Neural cell (in vitro differentiated cells): ENCODE measurements around the gene SGF29. TPM values are rescaled to one million over a fixed set of nuclear protein-coding genes. Genes with fewer than 3 reads are reported as not detected.

ENCODE experiments used
- H2AFZ ChIP-seq: fragments of 200-600, 300-800 bp; sonication (generic), shearing (Covaris generic); 2 replicates; pipeline ENCODE4 v1.6.0; 2014; ENCODE audit warnings: low read depth, mild to moderate bottlenecking, antibody characterized with exemption, low read length, moderate library complexity
- H3F3A ChIP-seq: fragments of 200-600 bp; shearing (Covaris generic); 2 replicates; pipeline ENCODE4 v1.6.1; 2016; ENCODE audit warnings: mild to moderate bottlenecking, moderate library complexity, mixed read lengths, antibody characterized with exemption, low read length; ENCODE audit not compliant: insufficient read depth, poor library complexity, severe bottlenecking
- H3K27ac ChIP-seq: fragments of 200-600, 300-800 bp; sonication (generic), shearing (Covaris generic); 2 replicates; pipeline ENCODE4 v1.5.1; 2014; ENCODE audit warnings: mild to moderate bottlenecking, low read length, moderate library complexity
- H3K27me3 ChIP-seq: fragments of 300-800, 200-600 bp; sonication (generic), shearing (Covaris generic); 2 replicates; pipeline ENCODE4 v1.6.0; 2014; ENCODE audit warnings: mild to moderate bottlenecking, low read depth, low read length, moderate library complexity; ENCODE audit not compliant: insufficient read depth
- H3K36me3 ChIP-seq: fragments of 300-800, 200-600 bp; sonication (generic), shearing (Covaris generic); 2 replicates; pipeline ENCODE4 v1.5.1; 2014; ENCODE audit warnings: mild to moderate bottlenecking, antibody characterized with exemption, low read length, moderate library complexity; ENCODE audit not compliant: insufficient read depth
- H3K4me2 ChIP-seq: fragments of 300-800, 200-600 bp; sonication (generic), shearing (Covaris generic); 2 replicates; pipeline ENCODE4 v1.6.0; 2014; ENCODE audit warnings: mild to moderate bottlenecking, low read length
- H3K4me3 ChIP-seq: fragments of 300-800, 200-600 bp; sonication (generic), shearing (Covaris generic); 2 replicates; pipeline ENCODE4 v1.5.1; 2014; ENCODE audit warnings: mild to moderate bottlenecking, low read length, moderate library complexity
- H3K79me2 ChIP-seq: fragments of 200-600 bp; shearing (Covaris generic); replicated peaks from 2 replicates; pipeline ENCODE4 v1.6.0; 2014; ENCODE audit warnings: mild to moderate bottlenecking, low read length, moderate library complexity; ENCODE audit not compliant: insufficient read depth
- H3K9ac ChIP-seq: fragments of 300-800, 200-600 bp; sonication (generic), shearing (Covaris generic); 2 replicates; pipeline ENCODE4 v1.6.1; 2016; ENCODE audit warnings: mild to moderate bottlenecking, low read length, mixed read lengths
- H3K9me2 ChIP-seq: fragments of 200-600 bp; shearing (Covaris generic); 2 replicates; pipeline ENCODE4 v1.6.1; 2016; ENCODE audit warnings: mild to moderate bottlenecking, low read length, mixed read lengths; ENCODE audit not compliant: insufficient read depth
- H3K9me3 ChIP-seq: fragments of 200-600, 300-800 bp; sonication (generic), shearing (Covaris generic); 2 replicates; pipeline ENCODE4 v1.6.1; 2016; ENCODE audit warnings: mild to moderate bottlenecking, mixed run types, low read length, moderate library complexity, mixed read lengths
- H4K20me1 ChIP-seq: fragments of 200-600 bp; shearing (Covaris generic); 2 replicates; pipeline ENCODE4 v1.6.1; 2016; ENCODE audit warnings: mild to moderate bottlenecking, mixed run types; ENCODE audit not compliant: insufficient read depth
- EP300 ChIP-seq: fragments of 450-650 bp; conservative IDR thresholded peaks from 2 replicates; pipeline ENCODE4 v1.6.1; 2014; ENCODE audit warnings: antibody characterized with exemption, mild to moderate bottlenecking, moderate library complexity; ENCODE audit not compliant: poor library complexity, severe bottlenecking
- EZH2 ChIP-seq: fragments of 200-600, 300-800 bp; shearing (Covaris generic), sonication (generic); IDR thresholded peaks from 2 replicates; pipeline ENCODE4 v1.6.1; 2014; ENCODE audit warnings: antibody characterized with exemption, low read length, borderline replicate concordance, mild to moderate bottlenecking; ENCODE audit not compliant: insufficient read depth, poor library complexity, severe bottlenecking
- MXI1 ChIP-seq: fragments of 450-650 bp; conservative IDR thresholded peaks from 2 replicates; pipeline ENCODE4 v1.6.1; 2014; ENCODE audit warnings: antibody characterized with exemption, mild to moderate bottlenecking; ENCODE audit not compliant: poor library complexity, severe bottlenecking
- POLR2AphosphoS5 ChIP-seq: IDR thresholded peaks from 2 replicates; pipeline ENCODE4 v1.6.1; 2012
- RAD21 ChIP-seq: fragments of 450-650 bp; conservative IDR thresholded peaks from 2 replicates; pipeline ENCODE4 v1.6.1; 2014; ENCODE audit warnings: antibody characterized with exemption, mild to moderate bottlenecking, moderate library complexity
- SMC3 ChIP-seq: fragments of 450-650 bp; conservative IDR thresholded peaks from 2 replicates; pipeline ENCODE4 v1.6.1; 2014; ENCODE audit warnings: antibody characterized with exemption, mild to moderate bottlenecking, moderate library complexity; ENCODE audit not compliant: poor library complexity
- TAF1 ChIP-seq: IDR thresholded peaks from 2 replicates; pipeline ENCODE4 v1.6.1; 2012; ENCODE audit warnings: low read depth
- polyA plus RNA-seq: library from polyadenylated mRNA; depleted of rRNA; stranded (reverse); fragments of >200 nt; gene quantifications from 2 replicates; pipeline ENCODE4 v1.2.3, GENCODE V29; 2014
- TF ChIP-seq, protein P1 (sequence below): IDR thresholded peaks from 2 replicates; pipeline ENCODE4 v1.6.1; 2012; ENCODE audit warnings: borderline replicate concordance
- TF ChIP-seq, protein P2 (sequence below): fragments of 450-650 bp; IDR thresholded peaks from 2 replicates; pipeline ENCODE4 v1.5.1; 2014; ENCODE audit warnings: antibody characterized with exemption, mild to moderate bottlenecking, moderate library complexity; ENCODE audit not compliant: poor library complexity, severe bottlenecking

The SGF29 gene
- polyA plus RNA-seq, 1 donor from 2014 or later, result 32.8 TPM

DNA sequence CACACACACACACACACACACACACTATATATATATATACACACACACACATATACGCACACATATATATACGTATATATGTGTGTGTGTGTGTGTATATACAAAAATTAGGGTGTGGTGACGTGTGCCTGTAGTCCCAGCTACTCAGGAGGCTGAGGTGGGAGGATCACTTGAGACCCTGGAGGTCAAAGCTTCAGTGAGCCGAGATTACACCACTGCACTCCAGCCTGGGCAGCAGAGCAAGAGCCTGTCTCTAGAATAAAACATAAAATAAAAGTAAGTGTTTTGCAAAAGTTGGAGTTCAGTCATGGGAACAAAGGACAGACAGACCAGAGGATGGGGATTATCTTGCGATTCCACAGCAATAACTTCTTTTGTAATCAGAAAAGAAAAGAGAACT is 25.7 kb upstream of the SGF29 start:
- no peak overlapping the region for H2AFZ ChIP-seq
- H3K4me3 ChIP-seq, result no peak overlapping the region
- no peaks in the 10 kb centered on the region for H3K27me3 ChIP-seq
- H3K9ac ChIP-seq, result no peak overlapping the region
- H3F3A ChIP-seq, result no peaks in the 10 kb centered on the region
- no peaks in the 10 kb centered on the region for H4K20me1 ChIP-seq
- no peak overlapping the region for H3K27ac ChIP-seq
- no peaks in the 10 kb centered on the region for H3K9me2 ChIP-seq
- TF ChIP-seq RAD21 (no peak), MXI1 (no peak), EZH2 (no peak), TAF1 (no peak), POLR2AphosphoS5 (no peak), EP300 (no peak), SMC3 (no peak)
- TF ChIP-seq, protein P1, sequence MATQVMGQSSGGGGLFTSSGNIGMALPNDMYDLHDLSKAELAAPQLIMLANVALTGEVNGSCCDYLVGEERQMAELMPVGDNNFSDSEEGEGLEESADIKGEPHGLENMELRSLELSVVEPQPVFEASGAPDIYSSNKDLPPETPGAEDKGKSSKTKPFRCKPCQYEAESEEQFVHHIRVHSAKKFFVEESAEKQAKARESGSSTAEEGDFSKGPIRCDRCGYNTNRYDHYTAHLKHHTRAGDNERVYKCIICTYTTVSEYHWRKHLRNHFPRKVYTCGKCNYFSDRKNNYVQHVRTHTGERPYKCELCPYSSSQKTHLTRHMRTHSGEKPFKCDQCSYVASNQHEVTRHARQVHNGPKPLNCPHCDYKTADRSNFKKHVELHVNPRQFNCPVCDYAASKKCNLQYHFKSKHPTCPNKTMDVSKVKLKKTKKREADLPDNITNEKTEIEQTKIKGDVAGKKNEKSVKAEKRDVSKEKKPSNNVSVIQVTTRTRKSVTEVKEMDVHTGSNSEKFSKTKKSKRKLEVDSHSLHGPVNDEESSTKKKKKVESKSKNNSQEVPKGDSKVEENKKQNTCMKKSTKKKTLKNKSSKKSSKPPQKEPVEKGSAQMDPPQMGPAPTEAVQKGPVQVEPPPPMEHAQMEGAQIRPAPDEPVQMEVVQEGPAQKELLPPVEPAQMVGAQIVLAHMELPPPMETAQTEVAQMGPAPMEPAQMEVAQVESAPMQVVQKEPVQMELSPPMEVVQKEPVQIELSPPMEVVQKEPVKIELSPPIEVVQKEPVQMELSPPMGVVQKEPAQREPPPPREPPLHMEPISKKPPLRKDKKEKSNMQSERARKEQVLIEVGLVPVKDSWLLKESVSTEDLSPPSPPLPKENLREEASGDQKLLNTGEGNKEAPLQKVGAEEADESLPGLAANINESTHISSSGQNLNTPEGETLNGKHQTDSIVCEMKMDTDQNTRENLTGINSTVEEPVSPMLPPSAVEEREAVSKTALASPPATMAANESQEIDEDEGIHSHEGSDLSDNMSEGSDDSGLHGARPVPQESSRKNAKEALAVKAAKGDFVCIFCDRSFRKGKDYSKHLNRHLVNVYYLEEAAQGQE, result no peak
- TF ChIP-seq, protein P2, sequence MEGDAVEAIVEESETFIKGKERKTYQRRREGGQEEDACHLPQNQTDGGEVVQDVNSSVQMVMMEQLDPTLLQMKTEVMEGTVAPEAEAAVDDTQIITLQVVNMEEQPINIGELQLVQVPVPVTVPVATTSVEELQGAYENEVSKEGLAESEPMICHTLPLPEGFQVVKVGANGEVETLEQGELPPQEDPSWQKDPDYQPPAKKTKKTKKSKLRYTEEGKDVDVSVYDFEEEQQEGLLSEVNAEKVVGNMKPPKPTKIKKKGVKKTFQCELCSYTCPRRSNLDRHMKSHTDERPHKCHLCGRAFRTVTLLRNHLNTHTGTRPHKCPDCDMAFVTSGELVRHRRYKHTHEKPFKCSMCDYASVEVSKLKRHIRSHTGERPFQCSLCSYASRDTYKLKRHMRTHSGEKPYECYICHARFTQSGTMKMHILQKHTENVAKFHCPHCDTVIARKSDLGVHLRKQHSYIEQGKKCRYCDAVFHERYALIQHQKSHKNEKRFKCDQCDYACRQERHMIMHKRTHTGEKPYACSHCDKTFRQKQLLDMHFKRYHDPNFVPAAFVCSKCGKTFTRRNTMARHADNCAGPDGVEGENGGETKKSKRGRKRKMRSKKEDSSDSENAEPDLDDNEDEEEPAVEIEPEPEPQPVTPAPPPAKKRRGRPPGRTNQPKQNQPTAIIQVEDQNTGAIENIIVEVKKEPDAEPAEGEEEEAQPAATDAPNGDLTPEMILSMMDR, result no peak
- H3K36me3 ChIP-seq, result no peaks in the 10 kb centered on the region
- H3K79me2 ChIP-seq, result no peaks in the 10 kb centered on the region
- H3K4me2 ChIP-seq, result no peak overlapping the region
- no peaks in the 10 kb centered on the region for H3K9me3 ChIP-seq

DNA sequence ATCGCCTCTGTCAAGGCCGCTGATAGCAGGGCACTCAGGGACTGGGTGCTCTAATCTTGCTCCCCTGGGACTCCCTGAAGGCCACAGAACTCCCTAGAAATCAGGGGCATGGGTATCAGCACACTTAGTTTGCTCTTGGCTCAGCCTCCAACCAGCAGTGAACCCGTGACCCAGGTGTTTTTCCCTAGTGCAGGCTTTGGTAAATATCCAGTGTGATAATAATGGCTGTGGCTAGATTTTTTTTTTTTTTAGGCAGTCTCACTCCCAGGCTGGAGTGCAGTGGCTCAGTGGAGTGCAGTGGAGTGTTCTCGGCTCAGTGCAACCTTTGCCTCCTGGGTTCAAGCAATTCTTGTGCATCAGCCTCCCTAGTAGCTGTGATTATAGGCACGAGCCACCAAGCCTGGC is 25.3 kb upstream of the SGF29 start:
- no peak overlapping the region for H3K9ac ChIP-seq
- H3K27me3 ChIP-seq, result no peaks in the 10 kb centered on the region
- no peak overlapping the region for H3K4me3 ChIP-seq
- TF ChIP-seq, protein P1, result no peak
- TF ChIP-seq MXI1 (no peak), EZH2 (no peak), RAD21 (no peak), EP300 (no peak), TAF1 (no peak), SMC3 (no peak)
- TF ChIP-seq, protein P2, result no peak
- no peak overlapping the region for H2AFZ ChIP-seq
- H3K4me2 ChIP-seq, result no peak overlapping the region
- H3K9me2 ChIP-seq, result no peaks in the 10 kb centered on the region
- no peaks in the 10 kb centered on the region for H3K36me3 ChIP-seq
- H3K27ac ChIP-seq, result no peak overlapping the region
- no peaks in the 10 kb centered on the region for H3K79me2 ChIP-seq
- H3F3A ChIP-seq, result no peaks in the 10 kb centered on the region
- H3K9me3 ChIP-seq, result no peaks in the 10 kb centered on the region
- H4K20me1 ChIP-seq, result no peaks in the 10 kb centered on the region
